Bronchial epithelial cell (primary cell): ENCODE data around the gene RCAN3. TPM values are rescaled to one million over a fixed set of nuclear protein-coding genes. Genes with fewer than 3 reads are reported as not detected.

Experiments used
- DNase-seq: peaks from one replicate; pipeline ENCODE4 v3.0.0-alpha.2; 2010; ENCODE audit warnings: low read depth
- FAIRE-seq: peaks from 2 replicates; lab custom pipeline; 2011; peaks lifted over from hg19 to GRCh38; lab: Jason Lieb, UNC
- H3K27me3 ChIP-seq: 2 replicates; pipeline ENCODE4 v1.5.1; 2011; ENCODE audit warnings: low read length; ENCODE audit not compliant: control insufficient read depth, insufficient read depth
- H3K36me3 ChIP-seq: 2 replicates; pipeline ENCODE4 v1.5.1; 2011; ENCODE audit warnings: low read length; ENCODE audit not compliant: control insufficient read depth, insufficient read depth
- H3K4me3 ChIP-seq: 2 replicates; pipeline ENCODE4 v1.5.1; 2011; ENCODE audit warnings: mild to moderate bottlenecking, low read depth, low read length, control low read depth
- CTCF ChIP-seq: IDR thresholded peaks from 2 replicates; pipeline ENCODE4 v1.5.1; 2011; ENCODE audit warnings: mild to moderate bottlenecking, moderate library complexity, low read length, control low read depth, inconsistent platforms; ENCODE audit not compliant: insufficient read depth, severe bottlenecking
- total RNA-seq: library from RNA; depleted of rRNA; stranded (reverse); fragments of >200 nt; gene quantifications from 2 replicates; pipeline ENCODE4 v1.2.1, GENCODE V29; 2014

The RCAN3 gene
- total RNA-seq, 1 donor from 2014 or later = 12.1 TPM

GRCh38 chr1:24503059-24503751 lies 569 bp downstream of the RCAN3 start:
- H3K27me3 ChIP-seq = no peaks in the 10 kb centered on the region
- H3K36me3 ChIP-seq = no peaks in the 10 kb centered on the region
- FAIRE-seq (no peak), DNase-seq (peak; percentile 50)
- peak overlapping the region; percentile 56 for H3K4me3 ChIP-seq
- TF ChIP-seq CTCF = no peak

- no peak for DNase-seq
- no peak for FAIRE-seq
- H3K36me3 ChIP-seq = no peaks in the 10 kb centered on the region
- H3K27me3 ChIP-seq = no peaks in the 10 kb centered on the region
- H3K4me3 ChIP-seq = peak overlapping the region; percentile 56
- TF ChIP-seq CTCF = no peak
Measured at GRCh38 chr1:24503870-24504523, 1.4 kb downstream of the RCAN3 start.

- H3K36me3 ChIP-seq = no peaks in the 10 kb centered on the region
- no peak for FAIRE-seq
- TF ChIP-seq CTCF = no peak
- H3K4me3 ChIP-seq = no peak overlapping the region
- H3K27me3 ChIP-seq = no peaks in the 10 kb centered on the region
- no peak for DNase-seq
Measured at GRCh38 chr1:24504560-24504959, 1.9 kb downstream of the RCAN3 start.

- no peak overlapping the region for H3K4me3 ChIP-seq
- no peak for DNase-seq
- H3K36me3 ChIP-seq = no peaks in the 10 kb centered on the region
- no peaks in the 10 kb centered on the region for H3K27me3 ChIP-seq
- FAIRE-seq = no peak
- no peak for TF ChIP-seq CTCF
Measured at GRCh38 chr1:24505816-24506215, 3.2 kb downstream of the RCAN3 start.

GRCh38 chr1:24506691-24507381 lies 4.2 kb downstream of the RCAN3 start:
- no peak for FAIRE-seq
- H3K4me3 ChIP-seq = no peak overlapping the region
- H3K36me3 ChIP-seq = no peaks in the 10 kb centered on the region
- TF ChIP-seq CTCF = no peak
- no peak for DNase-seq
- no peaks in the 10 kb centered on the region for H3K27me3 ChIP-seq
